Chondrocyte (in vitro differentiated cells): ENCODE measurements around the gene RASSF6. TPM values are rescaled to one million over a fixed set of nuclear protein-coding genes. Genes with fewer than 3 reads are reported as not detected.

Experiments used
- DNase-seq: peaks from one replicate; pipeline ENCODE4 v3.0.0; 2021; ENCODE audit warnings: mixed read lengths, low spot score
- H3K27ac Mint-ChIP-seq: one replicate; pipeline ENCODE4 v1.8.0; 2021; ENCODE audit warnings: mild to moderate bottlenecking, moderate library complexity, mixed read lengths; ENCODE audit not compliant: unreplicated experiment
- H3K27me3 Mint-ChIP-seq: 2 replicates; pipeline ENCODE4 v1.8.0; 2021; ENCODE audit warnings: low read depth, mixed read lengths
- H3K36me3 Mint-ChIP-seq: 2 replicates; pipeline ENCODE4 v1.8.0; 2021; ENCODE audit warnings: low read depth, mixed read lengths
- H3K4me1 Mint-ChIP-seq: 2 replicates; pipeline ENCODE4 v1.8.0; 2021; ENCODE audit warnings: low read depth, mild to moderate bottlenecking, mixed read lengths
- H3K4me3 Mint-ChIP-seq: one replicate; pipeline ENCODE4 v1.8.0; 2021; ENCODE audit warnings: mild to moderate bottlenecking, moderate library complexity, mixed read lengths; ENCODE audit not compliant: unreplicated experiment
- H3K9me3 Mint-ChIP-seq: 2 replicates; pipeline ENCODE4 v1.8.0; 2021; ENCODE audit warnings: low read depth, mixed read lengths
- total RNA-seq: library from RNA; stranded (reverse); gene quantifications from 3 replicates; pipeline ENCODE4 v1.2.1, GENCODE V29; 2021
- TF ChIP-seq, protein P1 (sequence below): fragments of 200-600 bp; sonication (generic); IDR thresholded peaks from 2 replicates; pipeline ENCODE4 v1.5.0; 2021; ENCODE audit warnings: antibody characterized with exemption, mild to moderate bottlenecking, moderate library complexity

RASSF6 gene
- total RNA-seq, 1 donor from 2014 or later: not detected

DNA sequence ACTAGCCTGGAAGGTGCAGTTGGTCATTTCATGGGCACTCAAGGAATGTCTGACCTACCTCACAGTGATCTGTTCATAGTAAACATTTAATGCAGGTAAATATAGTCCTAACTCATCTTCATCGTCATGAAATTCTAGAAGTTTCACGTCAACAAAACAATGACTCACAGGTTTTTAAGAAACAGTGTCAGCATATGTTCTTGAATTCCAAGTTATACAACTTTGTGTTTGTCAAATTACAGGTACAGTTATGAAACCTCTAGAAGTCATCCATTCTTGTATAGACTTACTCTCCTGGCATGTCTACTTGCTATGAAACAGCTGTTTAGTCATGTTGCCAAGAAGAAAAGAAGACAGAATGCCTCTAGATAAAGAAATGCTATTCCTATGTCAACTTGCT lies 92.1 kb downstream of the RASSF6 start:
- H3K4me3 Mint-ChIP-seq: no peak overlapping the region
- H3K27ac Mint-ChIP-seq: no peak overlapping the region
- peaks cover 3% of the 10 kb centered on the region for H3K9me3 Mint-ChIP-seq
- TF ChIP-seq, protein P1, sequence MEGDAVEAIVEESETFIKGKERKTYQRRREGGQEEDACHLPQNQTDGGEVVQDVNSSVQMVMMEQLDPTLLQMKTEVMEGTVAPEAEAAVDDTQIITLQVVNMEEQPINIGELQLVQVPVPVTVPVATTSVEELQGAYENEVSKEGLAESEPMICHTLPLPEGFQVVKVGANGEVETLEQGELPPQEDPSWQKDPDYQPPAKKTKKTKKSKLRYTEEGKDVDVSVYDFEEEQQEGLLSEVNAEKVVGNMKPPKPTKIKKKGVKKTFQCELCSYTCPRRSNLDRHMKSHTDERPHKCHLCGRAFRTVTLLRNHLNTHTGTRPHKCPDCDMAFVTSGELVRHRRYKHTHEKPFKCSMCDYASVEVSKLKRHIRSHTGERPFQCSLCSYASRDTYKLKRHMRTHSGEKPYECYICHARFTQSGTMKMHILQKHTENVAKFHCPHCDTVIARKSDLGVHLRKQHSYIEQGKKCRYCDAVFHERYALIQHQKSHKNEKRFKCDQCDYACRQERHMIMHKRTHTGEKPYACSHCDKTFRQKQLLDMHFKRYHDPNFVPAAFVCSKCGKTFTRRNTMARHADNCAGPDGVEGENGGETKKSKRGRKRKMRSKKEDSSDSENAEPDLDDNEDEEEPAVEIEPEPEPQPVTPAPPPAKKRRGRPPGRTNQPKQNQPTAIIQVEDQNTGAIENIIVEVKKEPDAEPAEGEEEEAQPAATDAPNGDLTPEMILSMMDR: no peak
- H3K4me1 Mint-ChIP-seq: no peaks in the 10 kb centered on the region
- peaks cover 21% of the 10 kb centered on the region for H3K27me3 Mint-ChIP-seq
- DNase-seq: no peak
- H3K36me3 Mint-ChIP-seq: no peaks in the 10 kb centered on the region

DNA sequence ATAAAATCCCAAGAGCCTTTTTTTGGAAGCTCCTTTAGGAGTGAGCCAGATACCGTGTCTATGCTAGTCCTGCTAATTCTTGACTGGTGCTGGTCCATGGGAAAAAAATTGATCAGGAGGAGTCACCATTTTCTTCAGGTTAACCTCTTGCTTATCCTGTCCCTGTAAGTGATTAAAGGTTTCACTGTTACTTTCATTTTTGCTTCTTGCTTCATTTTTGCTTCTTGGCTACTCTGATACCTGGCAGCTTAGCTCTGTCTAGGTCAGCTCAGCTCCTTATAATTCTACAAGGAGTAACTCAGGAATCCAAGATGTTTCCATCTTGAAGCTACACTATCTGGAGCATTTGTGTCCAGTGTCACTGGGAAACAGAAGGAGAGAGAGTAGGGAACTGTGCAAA lies 93.0 kb downstream of the RASSF6 start:
- H3K27ac Mint-ChIP-seq: no peak overlapping the region
- H3K9me3 Mint-ChIP-seq: peaks cover 3% of the 10 kb centered on the region
- no peak for DNase-seq
- H3K36me3 Mint-ChIP-seq: no peaks in the 10 kb centered on the region
- TF ChIP-seq, protein P1: no peak
- H3K27me3 Mint-ChIP-seq: peaks cover 17% of the 10 kb centered on the region
- H3K4me1 Mint-ChIP-seq: no peaks in the 10 kb centered on the region
- H3K4me3 Mint-ChIP-seq: no peak overlapping the region

DNA sequence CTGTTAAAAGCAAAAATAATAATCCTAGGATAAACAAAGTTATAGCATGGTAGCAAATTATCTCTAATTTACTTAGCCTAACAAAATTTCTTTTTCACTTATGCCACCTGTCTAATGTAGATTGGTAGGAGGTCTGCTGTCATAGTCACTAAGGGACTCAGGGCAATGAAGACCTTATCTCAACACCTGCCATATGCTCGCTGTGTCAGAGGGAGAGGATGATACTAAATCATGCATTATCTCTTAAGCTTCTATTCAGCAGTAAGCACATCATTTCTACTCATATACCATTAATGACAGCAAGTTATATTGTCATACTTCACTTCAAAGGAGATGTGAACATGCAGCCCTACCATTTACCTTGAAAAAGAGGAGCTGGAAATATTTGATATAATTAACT lies 94.6 kb downstream of the RASSF6 start:
- Mint-ChIP-seq H3K27me3 (peaks cover 12% of the 10 kb centered on the region), H3K4me3 (no peak overlapping the region), H3K4me1 (no peaks in the 10 kb centered on the region), H3K27ac (no peak overlapping the region), H3K9me3 (no peaks in the 10 kb centered on the region), H3K36me3 (no peaks in the 10 kb centered on the region)
- no peak for DNase-seq
- TF ChIP-seq, protein P1: no peak

DNA sequence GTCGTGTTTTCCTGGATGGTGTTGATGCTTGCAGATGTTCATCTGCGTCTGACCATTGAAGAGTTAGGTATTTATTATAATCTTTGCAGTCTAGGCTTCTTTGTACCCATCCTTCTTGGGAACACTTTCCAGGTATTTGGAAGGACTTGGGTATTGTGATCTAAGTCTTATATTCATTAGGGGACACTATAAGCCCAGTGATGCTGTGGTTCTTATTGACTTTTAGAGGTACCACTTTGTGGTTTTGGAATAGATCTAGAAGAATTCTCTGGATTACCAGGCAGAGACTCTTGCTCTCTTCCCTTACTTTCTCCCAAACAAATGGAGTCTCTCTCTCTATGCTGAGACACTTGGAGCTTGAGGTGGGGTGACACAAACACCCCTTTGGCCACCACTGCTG lies 97.1 kb downstream of the RASSF6 start:
- H3K4me1 Mint-ChIP-seq: no peaks in the 10 kb centered on the region
- H3K4me3 Mint-ChIP-seq: no peak overlapping the region
- no peaks in the 10 kb centered on the region for H3K36me3 Mint-ChIP-seq
- no peak overlapping the region for H3K27ac Mint-ChIP-seq
- no peak for DNase-seq
- no peaks in the 10 kb centered on the region for H3K9me3 Mint-ChIP-seq
- H3K27me3 Mint-ChIP-seq: peaks cover 22% of the 10 kb centered on the region
- TF ChIP-seq, protein P1: no peak

Other genes starting within 250 kb of the RASSF6 start
- gene ALB, start 216.1 kb downstream of the RASSF6 start, total RNA-seq: not detected in 3 replicates
- 1.3 TPM in 1 of 3 replicates, not detected in the others for gene AFP, start 184.2 kb downstream of the RASSF6 start, total RNA-seq
- gene AFM, start 138.7 kb downstream of the RASSF6 start, total RNA-seq: not detected in 3 replicates
- 0.27 to 0.48 TPM (median 0.46 TPM) in 3 replicates for gene CXCL8, start 120.1 kb upstream of the RASSF6 start, total RNA-seq
- not detected in 3 replicates for gene CXCL6, start 216.2 kb upstream of the RASSF6 start, total RNA-seq
- gene PF4V1, start 232.9 kb upstream of the RASSF6 start, total RNA-seq: not detected in 3 replicates
- gene CXCL1, start 249.0 kb upstream of the RASSF6 start, total RNA-seq: 0.72 to 1.0 TPM (median 0.74 TPM) in 3 replicates